B cell (primary cell): ENCODE measurements around the gene GLRA3. TPM values are rescaled to one million over a fixed set of nuclear protein-coding genes. Genes with fewer than 3 reads are reported as not detected.

Experiments
- ATAC-seq: fragments of 200-7000 bp; cut with Tn5 transposase; one replicate; pipeline ENCODE4 v1.10.0; 2021; ENCODE audit warnings: low read depth, mild to moderate bottlenecking, moderate number of reproducible peaks, moderate library complexity
- CTCF ChIA-PET: fragments of 350-600 bp; sonication (Branson Sonifier 250); formaldehyde crosslinking; loops from one replicate; lab custom pipeline; 2021; ENCODE audit warnings: antibody characterized with exemption, inconsistent platforms; lab: Charles Lee
- POLR2A ChIA-PET: fragments of 350-600 bp; sonication (Branson Sonifier 250); formaldehyde crosslinking; loops from one replicate; lab custom pipeline; 2021; ENCODE audit warnings: antibody characterized with exemption; lab: Charles Lee
- DNase-seq: peaks from one replicate; pipeline ENCODE4 v3.0.0; 2013
- H2AFZ ChIP-seq: 2 replicates; pipeline ENCODE4 v1.6.1; 2012; ENCODE audit warnings: mild to moderate bottlenecking, low read depth, low read length; ENCODE audit not compliant: insufficient read depth, poor library complexity, severe bottlenecking
- H3K27ac ChIP-seq, 2 donors: 1 replicate in 1 of 2; 2 replicates in 1 of 2; pipeline ENCODE4 v1.5.1; 2012 to 2013; ENCODE audit warnings: low read length in 2 of 2, mild to moderate bottlenecking in 2 of 2, moderate library complexity in 1 of 2
- H3K27me3 ChIP-seq, 4 experiments: fragments of 200-600 bp in 1 of 4; sonication (generic) in 1 of 4; replicated peaks in 1 of 4; 1 replicate in 2 of 4; 2 replicates in 2 of 4; pipeline versions ENCODE4 v1.6.1 to v1.7.0; 2013 to 2016; ENCODE audit warnings: low read length in 3 of 4, mild to moderate bottlenecking in 2 of 4, mixed read lengths in 1 of 4, moderate library complexity in 1 of 4; ENCODE audit not compliant: insufficient read depth in 4 of 4, control insufficient read depth in 3 of 4; ENCODE audit errors: control extremely low read depth in 1 of 4
- H3K36me3 ChIP-seq, 2 experiments: replicated peaks in 1 of 2; 1 replicate in 1 of 2; 2 replicates in 1 of 2; pipeline versions ENCODE4 v1.6.1 to v1.7.1; 2013; ENCODE audit warnings: low read length in 1 of 2; ENCODE audit not compliant: insufficient read depth in 2 of 2, control insufficient read depth in 1 of 2; ENCODE audit errors: control extremely low read depth in 1 of 2, extremely low read depth in 1 of 2
- H3K4me1 ChIP-seq, 2 donors: fragments of 200-600 bp in 1 of 2; sonication (generic) in 1 of 2; 1 replicate in 1 of 2; 2 replicates in 1 of 2; pipeline versions ENCODE4 v1.5.1 to v1.6.1; 2013 to 2017; ENCODE audit warnings: low read length in 2 of 2; ENCODE audit not compliant: control insufficient read depth in 2 of 2, insufficient read depth in 2 of 2
- H3K4me2 ChIP-seq: replicated peaks from 2 replicates; pipeline ENCODE3; 2012; ENCODE audit warnings: mild to moderate bottlenecking, low read depth, low read length; ENCODE audit not compliant: poor library complexity, severe bottlenecking
- H3K4me3 ChIP-seq, 5 experiments: fragments of 200-600 bp in 1 of 5; sonication (generic) in 1 of 5; 1 replicate in 3 of 5; 2 replicates in 2 of 5; pipeline versions ENCODE4 v1.5.1 to v1.7.0; 2011 to 2016; ENCODE audit warnings: low read length in 4 of 5, mild to moderate bottlenecking in 4 of 5, low read depth in 2 of 5, control low read depth in 1 of 5, moderate library complexity in 1 of 5; ENCODE audit not compliant: insufficient read depth in 1 of 5; ENCODE audit errors: control extremely low read depth in 1 of 5, extremely low read depth in 1 of 5
- H3K79me2 ChIP-seq: fragments of 200-600 bp; sonication (generic); one replicate; pipeline ENCODE4 v1.6.0; 2016; ENCODE audit warnings: low read length; ENCODE audit not compliant: control insufficient read depth, insufficient read depth
- H3K9ac ChIP-seq: fragments of 200-600 bp; sonication (generic); 2 replicates; pipeline ENCODE4 v1.6.1; 2017; ENCODE audit warnings: mild to moderate bottlenecking, low read length, moderate library complexity
- H3K9me3 ChIP-seq, 3 donors: one replicate each; pipeline versions ENCODE4 v1.6.1 to v1.7.1; 2013; ENCODE audit warnings: low read length in 2 of 3; ENCODE audit not compliant: control insufficient read depth in 2 of 3, insufficient read depth in 1 of 3; ENCODE audit errors: control extremely low read depth in 1 of 3
- H4K20me1 ChIP-seq: 2 replicates; pipeline ENCODE4 v1.6.0; 2012; ENCODE audit warnings: mild to moderate bottlenecking, low read length; ENCODE audit not compliant: insufficient read depth, control insufficient read depth, poor library complexity, severe bottlenecking
- H3K27ac Mint-ChIP-seq: one replicate; pipeline ENCODE4 v1.8.0; 2021; ENCODE audit warnings: mixed read lengths
- H3K27me3 Mint-ChIP-seq: one replicate; pipeline ENCODE4 v1.8.0; 2021; ENCODE audit warnings: mixed read lengths
- H3K4me1 Mint-ChIP-seq: one replicate; pipeline ENCODE4 v1.8.0; 2021; ENCODE audit warnings: mixed read lengths
- H3K4me3 Mint-ChIP-seq: one replicate; pipeline ENCODE4 v1.8.0; 2021; ENCODE audit warnings: mixed read lengths
- H3K9me3 Mint-ChIP-seq: one replicate; pipeline ENCODE4 v1.8.0; 2022; ENCODE audit warnings: mixed read lengths; ENCODE audit not compliant: insufficient read depth
- CTCF ChIP-seq: fragments of 200-600 bp; IDR thresholded peaks from one replicate; pipeline ENCODE4 v1.8.0; 2022; ENCODE audit warnings: antibody characterized with exemption, mild to moderate bottlenecking
- EZH2 ChIP-seq: IDR thresholded peaks from 2 replicates; pipeline ENCODE4 v1.6.1; 2012; ENCODE audit warnings: borderline replicate concordance, low read depth, mild to moderate bottlenecking, moderate library complexity, low read length; ENCODE audit not compliant: insufficient read depth, poor library complexity, severe bottlenecking
- WGBS: methylation state at CpG from one replicate; pipeline ENCODE4 v1.1.5; 2013; ENCODE audit warnings: missing lambda C conversion rate; ENCODE audit not compliant: insufficient coverage; 5-methylcytosine and 5-hydroxymethylcytosine counted together
- intact Hi-C: fragments of 100-400 bp; cut with micrococcal nuclease; formaldehyde crosslinking; loops from one replicate; pipeline ENCODE4 v1.10.0; 2022
- polyA plus RNA-seq: library from polyadenylated mRNA; depleted of rRNA; stranded (reverse); fragments of >200 nt; gene quantifications from 2 replicates; pipeline ENCODE4 v1.2.3, GENCODE V29; 2012
- total RNA-seq, 2 donors: library from RNA; stranded (reverse); fragments of 120-200 nt in 1 of 2; gene quantifications; 1 replicate in 1 of 2; 2 replicates in 1 of 2; pipeline versions ENCODE4 v1.2.3 to v1.2.4, GENCODE V29; 2013 to 2022

GLRA3 gene
- total and polyA plus RNA-seq, 2 donors (not counting 1 experiment from before 2014, with no cell fraction given), result 0.12 to 0.30 TPM

GRCh38 chr4:174713181-174713580 is 115.9 kb downstream of the GLRA3 start:
- intact Hi-C loops, result loop anchor here (5.0 kb wide), 1 partner anchor 346 kb away; no protein-coding TSS in a partner anchor
- no peak overlapping the region for H2AFZ ChIP-seq
- whole genome bisulfite sequencing, result 71% methylated on average over 2 of the region's 2 CpGs

GRCh38 chr4:174709526-174709925 is 119.5 kb downstream of the GLRA3 start:
- no peaks in the 10 kb centered on the region for H3K36me3 ChIP-seq
- intact Hi-C loops, result no loop called here
- no peaks in the 10 kb centered on the region for H3K4me1 Mint-ChIP-seq

More at GRCh38 chr4:174713181-174713580, 115.9 kb downstream of the GLRA3 start:
- DNase-seq (no peak), ATAC-seq (no peak)
- Mint-ChIP-seq H3K27me3 (no peaks in the 10 kb centered on the region), H3K27ac (no peak overlapping the region), H3K4me3 (no peak overlapping the region), H3K4me1 (no peaks in the 10 kb centered on the region), H3K9me3 (no peaks in the 10 kb centered on the region)
- H3K36me3 ChIP-seq, result no peaks in the 10 kb centered on the region
- no peak overlapping the region for H3K27ac ChIP-seq
- H3K9me3 ChIP-seq, result no peaks in the 10 kb centered on the region
- H4K20me1 ChIP-seq, result no peaks in the 10 kb centered on the region
- ChIA-PET POLR2A (no interaction called here), CTCF (no interaction called here)
- H3K9ac ChIP-seq, result no peak overlapping the region
- H3K4me1 ChIP-seq, result no peaks in the 10 kb centered on the region
- TF ChIP-seq EZH2 (no peak), CTCF (no peak)
- H3K79me2 ChIP-seq, result no peaks in the 10 kb centered on the region
- no peak overlapping the region for H3K4me3 ChIP-seq
- no peaks in the 10 kb centered on the region for H3K27me3 ChIP-seq
- no peak overlapping the region for H3K4me2 ChIP-seq

More at GRCh38 chr4:174709526-174709925, 119.5 kb downstream of the GLRA3 start:
- ATAC-seq (no peak), DNase-seq (no peak)
- no peaks in the 10 kb centered on the region for H3K27me3 ChIP-seq
- no peak overlapping the region for H3K27ac ChIP-seq
- Mint-ChIP-seq H3K27me3 (no peaks in the 10 kb centered on the region), H3K9me3 (no peaks in the 10 kb centered on the region), H3K4me3 (no peak overlapping the region), H3K27ac (no peak overlapping the region)
- H3K79me2 ChIP-seq, result no peaks in the 10 kb centered on the region
- POLR2A ChIA-PET, result no interaction called here
- CTCF ChIA-PET, result no interaction called here
- no CpG with 5 or more reads among the region's 3 CpGs for WGBS
- no peaks in the 10 kb centered on the region for H3K4me1 ChIP-seq
- no peak overlapping the region for H3K9ac ChIP-seq
- H3K4me2 ChIP-seq, result no peak overlapping the region
- no peak overlapping the region for H3K4me3 ChIP-seq
- TF ChIP-seq CTCF (no peak), EZH2 (no peak)
- no peaks in the 10 kb centered on the region for H3K9me3 ChIP-seq
- H2AFZ ChIP-seq, result no peak overlapping the region
- no peaks in the 10 kb centered on the region for H4K20me1 ChIP-seq
